ENCODE data around the gene MAPK7.

The MAPK7 gene

DNA sequence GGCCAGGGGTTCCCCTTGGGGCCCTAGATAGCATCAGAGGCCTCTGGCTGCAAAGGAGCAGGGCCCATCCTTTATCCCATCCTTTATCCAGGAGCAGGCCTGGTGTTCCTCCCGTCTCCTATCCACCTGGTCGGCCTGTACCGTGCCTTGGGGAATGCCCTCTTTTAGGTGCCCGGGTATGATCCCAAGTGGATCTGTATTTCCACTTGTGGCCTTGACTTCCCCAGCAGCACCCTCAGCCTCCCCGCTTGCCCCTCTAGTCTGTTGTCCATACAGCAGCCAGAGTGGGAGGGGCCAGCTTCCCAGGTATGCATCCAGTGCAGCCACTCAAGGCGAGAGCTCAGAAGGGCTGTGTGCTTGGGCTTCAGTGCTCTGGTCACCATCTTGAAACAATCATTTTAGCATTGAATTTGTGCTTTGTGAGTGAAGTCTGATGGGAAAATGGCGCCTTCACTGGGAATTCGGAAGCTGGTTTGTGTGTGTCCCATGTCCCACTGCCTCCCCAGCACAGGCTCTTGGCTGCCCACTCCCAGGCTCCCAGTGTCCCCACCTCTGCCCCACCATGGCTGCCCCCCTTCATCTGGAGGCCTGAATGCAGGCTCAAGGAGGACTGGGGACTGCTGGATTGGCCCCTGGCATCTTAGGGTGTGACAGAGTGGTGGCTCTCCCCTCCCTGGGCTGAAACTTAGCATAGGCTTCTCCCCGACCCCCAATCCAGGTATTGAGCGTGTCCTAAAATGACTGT lies 29.5 kb downstream of the MAPK7 start:
- Mint-ChIP-seq H3K4me3 (no peak overlapping the region), H3K36me3 (ENCODE audit: low read depth) (no peaks in the 10 kb centered on the region), H3K4me1 (peaks cover 20% of the 10 kb centered on the region), H3K27me3 (ENCODE audit: low read depth) (peaks cover 9% of the 10 kb centered on the region), H3K9me3 (no peaks in the 10 kb centered on the region), H3K27ac (no peak overlapping the region)
- TF ChIP-seq, protein P1, sequence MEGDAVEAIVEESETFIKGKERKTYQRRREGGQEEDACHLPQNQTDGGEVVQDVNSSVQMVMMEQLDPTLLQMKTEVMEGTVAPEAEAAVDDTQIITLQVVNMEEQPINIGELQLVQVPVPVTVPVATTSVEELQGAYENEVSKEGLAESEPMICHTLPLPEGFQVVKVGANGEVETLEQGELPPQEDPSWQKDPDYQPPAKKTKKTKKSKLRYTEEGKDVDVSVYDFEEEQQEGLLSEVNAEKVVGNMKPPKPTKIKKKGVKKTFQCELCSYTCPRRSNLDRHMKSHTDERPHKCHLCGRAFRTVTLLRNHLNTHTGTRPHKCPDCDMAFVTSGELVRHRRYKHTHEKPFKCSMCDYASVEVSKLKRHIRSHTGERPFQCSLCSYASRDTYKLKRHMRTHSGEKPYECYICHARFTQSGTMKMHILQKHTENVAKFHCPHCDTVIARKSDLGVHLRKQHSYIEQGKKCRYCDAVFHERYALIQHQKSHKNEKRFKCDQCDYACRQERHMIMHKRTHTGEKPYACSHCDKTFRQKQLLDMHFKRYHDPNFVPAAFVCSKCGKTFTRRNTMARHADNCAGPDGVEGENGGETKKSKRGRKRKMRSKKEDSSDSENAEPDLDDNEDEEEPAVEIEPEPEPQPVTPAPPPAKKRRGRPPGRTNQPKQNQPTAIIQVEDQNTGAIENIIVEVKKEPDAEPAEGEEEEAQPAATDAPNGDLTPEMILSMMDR (IDR thresholded peaks at IDR 0.05; ENCODE audit: unreplicated experiment in 3 of 3): no peak

DNA sequence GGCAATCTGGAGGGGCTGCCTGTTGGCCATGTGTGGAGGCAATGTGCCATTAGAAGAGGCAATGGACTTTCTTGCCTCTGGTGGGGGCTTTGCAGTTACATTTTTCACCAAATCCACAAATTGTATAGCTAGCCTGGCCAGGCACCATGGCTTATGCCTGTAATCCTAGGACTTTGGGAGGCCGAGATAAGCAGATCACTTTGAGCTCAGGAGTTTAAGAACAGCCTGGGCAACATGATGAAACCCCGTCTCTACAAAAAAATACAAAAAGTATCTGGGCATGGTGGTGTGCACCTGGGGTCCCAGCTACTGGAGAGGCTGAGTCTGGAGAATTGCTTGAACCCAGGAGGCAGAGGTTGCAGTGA lies 30.0 kb downstream of the MAPK7 start:
- Mint-ChIP-seq H3K36me3 (ENCODE audit: low read depth) (no peaks in the 10 kb centered on the region), H3K27me3 (ENCODE audit: low read depth) (peaks cover 9% of the 10 kb centered on the region), H3K9me3 (no peaks in the 10 kb centered on the region), H3K4me1 (peaks cover 20% of the 10 kb centered on the region), H3K4me3 (no peak overlapping the region), H3K27ac (no peak overlapping the region)
- TF ChIP-seq, protein P1 (IDR thresholded peaks at IDR 0.05; ENCODE audit: unreplicated experiment in 3 of 3): no peak

DNA sequence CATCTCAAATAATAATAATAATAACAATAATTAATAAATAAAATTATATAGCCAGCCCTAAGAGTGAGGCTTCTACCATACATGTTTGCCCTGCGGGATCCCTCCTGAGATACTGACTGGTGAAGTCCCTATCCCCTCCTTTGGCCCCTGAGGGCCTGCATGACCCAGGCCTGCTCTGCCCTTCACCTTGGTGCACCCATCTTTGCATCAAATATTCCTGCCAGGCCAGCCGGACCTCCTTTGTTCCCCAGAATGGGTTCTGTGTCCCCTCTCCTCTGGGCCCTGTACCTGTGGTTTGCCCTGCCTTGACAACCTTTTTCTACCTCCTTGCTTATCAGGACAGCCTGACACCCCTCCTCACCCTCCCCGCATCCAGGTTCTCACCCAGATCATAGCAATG lies 30.8 kb downstream of the MAPK7 start:
- Mint-ChIP-seq H3K4me1 (peaks cover 20% of the 10 kb centered on the region), H3K36me3 (ENCODE audit: low read depth) (no peaks in the 10 kb centered on the region), H3K27me3 (ENCODE audit: low read depth) (peaks cover 9% of the 10 kb centered on the region), H3K27ac (no peak overlapping the region), H3K9me3 (no peaks in the 10 kb centered on the region), H3K4me3 (no peak overlapping the region)
- TF ChIP-seq, protein P1 (IDR thresholded peaks at IDR 0.05; ENCODE audit: unreplicated experiment in 3 of 3): no peak

DNA sequence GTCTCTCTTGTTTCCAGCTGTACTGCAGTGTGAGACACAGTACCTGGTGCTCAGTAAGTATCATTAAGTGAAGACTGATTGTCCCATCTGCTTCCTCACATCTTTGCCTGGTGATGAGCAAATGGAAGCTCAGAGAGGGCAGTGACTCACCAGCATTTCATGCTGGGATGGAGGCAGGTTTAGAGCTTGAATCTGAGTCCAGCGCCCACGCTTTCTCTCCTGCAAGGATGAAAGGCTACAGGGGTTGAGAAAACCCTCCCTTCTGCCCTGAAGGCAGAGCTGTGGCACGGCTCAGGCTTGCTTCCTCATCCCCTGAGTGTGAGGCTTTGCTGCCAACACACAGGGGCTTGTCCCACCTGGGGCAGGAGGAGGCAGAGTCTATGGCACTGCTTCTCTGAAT lies 31.2 kb downstream of the MAPK7 start:
- TF ChIP-seq, protein P1 (IDR thresholded peaks at IDR 0.05; ENCODE audit: unreplicated experiment in 3 of 3): no peak
- Mint-ChIP-seq H3K4me3 (no peak overlapping the region), H3K27me3 (ENCODE audit: low read depth) (peaks cover 9% of the 10 kb centered on the region), H3K9me3 (no peaks in the 10 kb centered on the region), H3K4me1 (peaks cover 20% of the 10 kb centered on the region), H3K27ac (no peak overlapping the region), H3K36me3 (ENCODE audit: low read depth) (no peaks in the 10 kb centered on the region)

DNA sequence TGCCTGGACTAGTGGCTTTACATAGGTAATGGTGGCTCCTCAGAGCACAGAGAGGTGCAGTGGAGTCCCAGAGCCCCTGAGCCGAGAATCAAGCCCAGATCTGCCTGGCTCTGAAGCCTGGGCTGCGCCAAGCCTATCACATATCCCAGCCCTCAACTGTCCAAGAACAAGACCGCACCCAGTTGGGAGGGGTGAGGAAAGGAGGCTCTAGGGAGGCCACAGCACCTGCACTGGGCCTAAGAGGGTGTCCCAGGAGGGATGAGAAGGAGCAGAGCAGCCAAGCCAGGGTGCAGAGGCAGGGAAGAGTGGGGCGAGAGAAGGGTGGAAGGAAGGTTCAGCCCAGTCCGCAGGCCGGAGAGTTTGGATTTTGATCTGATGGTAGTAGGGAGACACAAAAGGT lies 31.8 kb downstream of the MAPK7 start:
- TF ChIP-seq, protein P1 (IDR thresholded peaks at IDR 0.05; ENCODE audit: unreplicated experiment in 3 of 3): no peak
- Mint-ChIP-seq H3K9me3 (no peaks in the 10 kb centered on the region), H3K36me3 (ENCODE audit: low read depth) (no peaks in the 10 kb centered on the region), H3K4me1 (peaks cover 20% of the 10 kb centered on the region), H3K27me3 (ENCODE audit: low read depth) (peaks cover 9% of the 10 kb centered on the region), H3K27ac (peak overlapping the region in 2 of 3 experiments; percentile 23 to 54), H3K4me3 (peak overlapping the region in 1 of 3 experiments; percentile 2)
